Neural progenitor cell (in vitro differentiated cells): ENCODE measurements around the gene PBX1.

ENCODE experiments used
- EZH2 ChIP-seq: fragments of 200-600 bp; sonication (generic); IDR thresholded peaks from 2 replicates; pipeline ENCODE4 v1.6.1; 2017; ENCODE audit warnings: antibody characterized with exemption, mild to moderate bottlenecking, moderate library complexity
- EZH2phosphoT487 ChIP-seq: fragments of 200-600 bp; sonication (generic); IDR thresholded peaks from 2 replicates; pipeline ENCODE4 v1.6.1; 2017; ENCODE audit warnings: antibody characterized with exemption
- TF ChIP-seq, protein P1 (sequence below): fragments of 200-600 bp; sonication (generic); IDR thresholded peaks from 2 replicates; pipeline ENCODE4 v1.5.1; 2017; ENCODE audit warnings: antibody characterized with exemption, mild to moderate bottlenecking

DNA sequence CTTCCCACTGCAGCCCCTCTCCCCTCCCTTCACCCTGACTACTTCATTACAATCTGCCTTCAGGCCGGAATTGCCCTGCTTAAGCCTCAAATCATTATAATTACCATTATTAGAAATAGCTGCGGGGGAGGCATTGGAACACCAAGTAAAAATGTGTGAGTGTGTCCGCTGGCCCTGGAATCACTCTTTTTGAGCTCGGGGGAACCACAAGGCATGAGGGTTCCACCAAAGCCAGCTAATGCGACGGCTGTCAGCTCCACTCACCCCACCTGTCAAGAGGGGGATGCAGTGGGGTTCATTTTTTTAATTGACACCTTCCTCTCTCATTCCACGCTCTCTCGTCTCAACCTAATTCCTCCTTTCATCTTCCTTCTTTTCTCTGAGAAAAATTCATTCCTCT is 177.2 kb downstream of the PBX1 start:
- TF ChIP-seq EZH2 (no peak), EZH2phosphoT487 (no peak)
- TF ChIP-seq, protein P1, sequence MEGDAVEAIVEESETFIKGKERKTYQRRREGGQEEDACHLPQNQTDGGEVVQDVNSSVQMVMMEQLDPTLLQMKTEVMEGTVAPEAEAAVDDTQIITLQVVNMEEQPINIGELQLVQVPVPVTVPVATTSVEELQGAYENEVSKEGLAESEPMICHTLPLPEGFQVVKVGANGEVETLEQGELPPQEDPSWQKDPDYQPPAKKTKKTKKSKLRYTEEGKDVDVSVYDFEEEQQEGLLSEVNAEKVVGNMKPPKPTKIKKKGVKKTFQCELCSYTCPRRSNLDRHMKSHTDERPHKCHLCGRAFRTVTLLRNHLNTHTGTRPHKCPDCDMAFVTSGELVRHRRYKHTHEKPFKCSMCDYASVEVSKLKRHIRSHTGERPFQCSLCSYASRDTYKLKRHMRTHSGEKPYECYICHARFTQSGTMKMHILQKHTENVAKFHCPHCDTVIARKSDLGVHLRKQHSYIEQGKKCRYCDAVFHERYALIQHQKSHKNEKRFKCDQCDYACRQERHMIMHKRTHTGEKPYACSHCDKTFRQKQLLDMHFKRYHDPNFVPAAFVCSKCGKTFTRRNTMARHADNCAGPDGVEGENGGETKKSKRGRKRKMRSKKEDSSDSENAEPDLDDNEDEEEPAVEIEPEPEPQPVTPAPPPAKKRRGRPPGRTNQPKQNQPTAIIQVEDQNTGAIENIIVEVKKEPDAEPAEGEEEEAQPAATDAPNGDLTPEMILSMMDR, result no peak
